Hepatic stellate cell (primary cell): ENCODE measurements around the gene ZPR1.
"Not testable (repeated sequence)": the region's sequence is repeated elsewhere in the genome, so short reads cannot be mapped to it uniquely, and the experiment has no call there.

Experiments
- DNase-seq: peaks from one replicate; pipeline ENCODE4 v3.0.0; 2011; ENCODE audit warnings: low spot score

The ZPR1 gene, protein sequence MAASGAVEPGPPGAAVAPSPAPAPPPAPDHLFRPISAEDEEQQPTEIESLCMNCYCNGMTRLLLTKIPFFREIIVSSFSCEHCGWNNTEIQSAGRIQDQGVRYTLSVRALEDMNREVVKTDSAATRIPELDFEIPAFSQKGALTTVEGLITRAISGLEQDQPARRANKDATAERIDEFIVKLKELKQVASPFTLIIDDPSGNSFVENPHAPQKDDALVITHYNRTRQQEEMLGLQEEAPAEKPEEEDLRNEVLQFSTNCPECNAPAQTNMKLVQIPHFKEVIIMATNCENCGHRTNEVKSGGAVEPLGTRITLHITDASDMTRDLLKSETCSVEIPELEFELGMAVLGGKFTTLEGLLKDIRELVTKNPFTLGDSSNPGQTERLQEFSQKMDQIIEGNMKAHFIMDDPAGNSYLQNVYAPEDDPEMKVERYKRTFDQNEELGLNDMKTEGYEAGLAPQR

DNA sequence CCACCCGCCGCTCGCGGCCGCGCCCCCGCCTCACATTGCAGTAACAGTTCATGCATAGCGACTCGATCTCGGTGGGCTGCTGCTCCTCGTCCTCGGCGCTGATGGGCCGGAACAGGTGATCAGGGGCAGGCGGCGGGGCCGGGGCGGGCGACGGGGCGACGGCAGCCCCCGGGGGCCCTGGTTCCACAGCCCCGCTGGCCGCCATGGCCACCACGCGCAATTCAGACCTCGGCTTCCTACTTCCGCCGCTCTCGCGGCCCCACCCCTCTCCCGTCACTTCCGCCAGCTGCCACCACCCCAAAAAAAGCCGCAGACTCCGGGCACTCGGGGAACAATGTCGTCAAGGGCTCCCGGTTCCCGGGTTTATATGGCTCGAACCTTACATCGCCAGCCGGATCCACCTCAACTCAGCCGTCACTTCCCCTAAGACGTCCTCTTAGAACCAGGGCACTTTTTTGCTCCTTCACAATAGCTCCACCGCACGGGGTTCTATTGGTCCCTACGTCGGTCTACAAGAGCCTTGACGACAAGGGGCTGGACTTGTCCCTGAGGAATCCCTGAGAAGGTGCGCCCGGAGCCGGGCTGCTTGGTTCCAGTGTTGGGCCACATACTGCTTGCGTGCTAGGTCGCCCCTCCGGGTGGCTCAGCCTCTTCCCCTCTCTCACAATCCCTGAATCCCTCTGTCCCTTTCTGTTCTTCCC, at the start of gene ZPR1:
Gene ZPR1 (minus strand): TSS at position 238 of the 701 bp plus-strand sequence. CDS start 33 bp downstream, at position 205.
- peak; percentile 93 for DNase-seq

DNA sequence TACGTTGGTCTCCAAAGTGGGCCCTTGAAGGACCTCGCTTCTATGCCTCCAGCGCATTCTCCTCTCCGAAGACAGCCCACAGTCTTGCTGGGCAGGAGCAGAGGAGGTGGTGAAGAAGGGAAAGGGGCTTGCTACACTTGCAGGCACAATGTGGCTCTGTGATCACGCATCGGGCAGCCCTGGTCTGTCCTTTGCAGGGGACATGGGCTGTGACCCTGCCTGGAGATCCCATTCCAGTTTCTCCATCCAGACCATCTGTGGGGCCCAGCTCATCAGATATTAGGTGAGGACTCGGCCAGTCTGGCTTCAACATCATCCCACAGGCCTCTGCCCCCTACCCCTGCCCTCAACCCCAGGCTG, 48.8 kb upstream of the ZPR1 start:
- no peak for DNase-seq

DNA sequence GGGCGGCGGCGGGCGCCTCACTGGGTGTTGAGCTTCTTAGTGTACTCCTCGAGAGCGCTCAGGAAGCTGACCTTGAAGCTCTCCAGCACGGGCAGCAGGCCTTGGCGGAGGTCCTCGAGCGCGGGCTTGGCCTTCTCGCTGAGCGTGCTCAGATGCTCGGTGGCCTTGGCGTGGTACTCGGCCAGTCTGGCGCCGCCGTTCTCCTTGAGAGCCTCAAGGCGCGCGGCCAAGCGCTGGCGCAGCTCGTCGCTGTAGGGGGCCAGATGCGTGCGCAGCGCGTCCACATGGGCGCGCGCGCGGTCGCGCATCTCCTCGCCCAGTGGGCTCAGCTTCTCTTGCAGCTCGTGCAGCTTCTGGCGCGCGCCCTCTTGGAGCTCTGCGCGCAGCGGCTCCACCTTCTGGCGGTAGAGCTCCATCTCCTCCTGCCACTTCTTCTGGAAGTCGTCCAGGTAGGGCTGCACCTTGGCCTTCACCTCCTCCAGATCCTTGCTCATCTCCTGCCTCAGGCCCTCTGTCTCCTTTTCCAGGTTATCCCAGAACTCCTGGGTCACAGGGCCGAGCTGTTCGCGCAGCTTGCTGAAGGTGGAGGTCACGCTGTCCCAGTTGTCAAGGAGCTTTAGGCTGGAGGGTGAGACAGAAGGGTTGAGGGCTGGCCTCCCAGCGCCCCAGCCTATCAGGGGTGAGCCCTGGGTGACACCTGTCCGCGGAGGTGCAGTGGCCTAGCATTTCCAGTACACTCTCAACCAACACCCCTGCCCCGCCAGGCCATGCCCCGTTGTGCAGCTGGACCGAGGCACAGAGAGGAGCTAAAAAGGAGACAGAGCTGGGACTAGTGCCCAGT, 48.2 kb upstream of the ZPR1 start:
- peak; percentile 93 for DNase-seq

DNA sequence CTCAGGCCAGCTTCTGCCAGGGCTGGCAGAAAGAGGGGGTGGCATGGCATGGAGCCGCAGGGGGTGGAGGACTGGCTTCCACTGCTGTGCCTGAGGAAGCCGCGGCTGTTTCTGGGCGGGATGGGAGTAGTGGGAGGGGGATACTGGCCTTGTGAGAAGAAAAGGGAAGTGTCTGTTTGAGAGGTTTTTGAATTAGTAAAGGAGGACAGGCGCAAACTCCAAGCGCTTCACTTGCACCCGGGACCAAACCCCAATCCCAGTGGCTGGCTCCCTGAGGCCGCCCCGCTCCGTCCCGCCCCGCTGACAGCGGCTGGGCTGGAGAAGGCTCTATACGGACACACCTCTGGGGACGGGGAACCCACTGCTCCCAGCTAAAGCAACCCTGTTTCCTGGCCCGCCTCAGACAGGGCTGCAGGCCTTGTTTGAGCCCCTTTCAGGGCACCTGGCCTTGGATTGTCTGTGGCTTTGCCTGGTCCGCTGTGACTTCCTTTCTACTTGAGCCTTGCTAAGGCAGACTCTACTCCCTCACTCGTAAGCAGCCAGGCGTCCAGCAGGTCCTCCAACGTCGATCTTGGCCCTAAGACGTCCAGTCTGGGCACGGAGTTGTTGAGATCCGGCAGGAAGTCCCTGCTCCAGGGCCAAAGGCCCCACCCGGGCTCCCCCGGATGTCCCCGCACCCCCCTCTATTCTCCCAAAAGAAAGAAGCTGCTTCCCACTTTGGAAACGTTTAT, 47.4 kb upstream of the ZPR1 start:
- DNase-seq = no peak

DNA sequence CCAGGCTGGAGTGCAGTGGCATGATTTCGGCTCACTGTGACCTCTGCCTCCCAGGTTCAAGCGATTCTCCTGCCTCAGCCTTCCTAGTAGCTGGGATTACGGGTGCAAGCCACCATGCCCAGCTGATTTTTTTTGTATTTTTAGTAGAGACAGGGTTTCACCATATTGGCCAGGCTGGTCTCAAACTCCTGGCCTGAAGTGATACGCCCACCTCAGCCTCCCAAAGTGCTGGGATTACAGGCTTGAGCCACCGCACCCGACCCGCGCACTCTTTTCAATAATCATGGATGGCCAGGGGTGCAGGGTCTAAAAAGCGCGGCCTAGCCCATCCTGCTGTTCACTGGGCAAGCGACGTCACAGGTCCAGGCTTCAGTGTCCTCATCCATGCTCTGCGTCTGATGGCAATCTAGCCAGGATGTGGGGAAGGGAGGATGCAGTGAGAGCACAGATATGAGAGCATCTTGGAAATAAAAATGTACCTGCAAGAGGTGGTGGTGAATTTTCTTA, 46.8 kb upstream of the ZPR1 start:
- DNase-seq = not testable (repeated sequence)

DNA sequence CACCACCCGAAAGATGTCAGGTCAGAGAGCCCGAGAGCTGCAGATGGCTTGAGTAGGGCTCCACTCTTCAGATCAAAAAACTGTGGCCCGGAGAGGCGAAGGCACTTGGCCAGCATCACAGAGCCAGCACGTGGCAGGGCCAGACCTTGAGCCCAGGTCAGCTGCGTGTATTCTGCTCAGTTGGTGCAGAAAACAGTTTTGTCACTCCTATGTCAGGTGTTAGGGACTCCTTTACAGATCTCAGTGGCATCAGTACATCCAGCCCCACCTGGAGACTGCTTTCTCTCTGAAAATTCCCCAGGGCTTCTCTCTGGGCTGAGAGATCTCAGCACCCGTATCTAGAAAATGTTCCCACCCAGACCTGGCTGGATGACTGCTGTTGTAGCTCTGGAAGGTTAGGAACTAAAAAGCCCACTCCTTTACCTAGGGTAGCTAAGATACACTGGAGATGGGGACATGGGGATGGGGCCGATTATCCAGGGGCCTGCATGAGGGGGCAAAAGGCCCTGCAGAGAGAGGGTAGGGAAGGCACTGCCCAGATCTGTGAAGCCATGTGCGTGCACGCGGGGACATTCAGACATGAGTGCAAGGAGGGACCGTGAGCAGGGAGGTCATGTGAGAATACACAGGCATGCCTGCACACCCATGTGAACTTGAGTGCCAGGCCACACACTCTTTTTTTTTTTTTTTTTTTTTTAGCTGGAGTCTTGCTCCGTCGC, 46.2 kb upstream of the ZPR1 start:
- no peak for DNase-seq

DNA sequence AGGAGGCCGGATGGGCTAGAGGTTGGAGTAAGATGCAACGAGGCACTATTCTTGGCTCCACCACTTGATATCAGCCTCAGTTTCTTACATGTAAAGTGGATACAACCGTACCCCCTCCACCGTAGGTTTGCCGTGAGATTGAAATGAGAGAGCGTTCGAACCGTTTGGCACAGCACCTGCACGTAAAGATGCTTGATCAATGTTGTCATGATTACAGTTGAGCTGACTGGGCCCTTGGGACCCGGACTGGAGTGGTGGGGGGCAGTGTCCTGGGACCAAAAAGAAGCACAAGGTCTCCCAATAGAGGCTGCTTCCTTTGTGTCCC, 45.6 kb upstream of the ZPR1 start:
- no peak for DNase-seq

DNA sequence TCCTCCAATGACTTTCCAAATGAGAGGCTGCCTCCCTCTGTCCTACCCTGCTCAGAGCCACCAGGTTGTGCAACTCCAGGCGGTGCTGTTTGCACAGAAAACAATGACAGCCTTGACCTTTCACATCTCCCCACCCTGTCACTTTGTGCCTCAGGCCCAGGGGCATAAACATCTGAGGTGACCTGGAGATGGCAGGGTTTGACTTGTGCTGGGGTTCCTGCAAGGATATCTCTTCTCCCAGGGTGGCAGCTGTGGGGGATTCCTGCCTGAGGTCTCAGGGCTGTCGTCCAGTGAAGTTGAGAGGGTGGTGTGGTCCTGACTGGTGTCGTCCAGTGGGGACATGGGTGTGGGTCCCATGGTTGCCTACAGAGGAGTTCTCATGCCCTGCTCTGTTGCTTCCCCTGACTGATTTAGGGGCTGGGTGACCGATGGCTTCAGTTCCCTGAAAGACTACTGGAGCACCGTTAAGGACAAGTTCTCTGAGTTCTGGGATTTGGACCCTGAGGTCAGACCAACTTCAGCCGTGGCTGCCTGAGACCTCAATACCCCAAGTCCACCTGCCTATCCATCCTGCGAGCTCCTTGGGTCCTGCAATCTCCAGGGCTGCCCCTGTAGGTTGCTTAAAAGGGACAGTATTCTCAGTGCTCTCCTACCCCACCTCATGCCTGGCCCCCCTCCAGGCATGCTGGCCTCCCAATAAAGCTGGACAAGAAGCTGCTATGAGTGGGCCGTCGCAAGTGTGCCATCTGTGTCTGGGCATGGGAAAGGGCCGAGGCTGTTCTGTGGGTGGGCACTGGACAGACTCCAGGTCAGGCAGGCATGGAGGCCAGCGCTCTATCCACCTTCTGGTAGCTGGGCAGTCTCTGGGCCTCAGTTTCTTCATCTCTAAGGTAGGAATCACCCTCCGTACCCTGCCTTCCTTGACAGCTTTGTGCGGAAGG, 44.8 kb upstream of the ZPR1 start:
- DNase-seq = no peak

DNA sequence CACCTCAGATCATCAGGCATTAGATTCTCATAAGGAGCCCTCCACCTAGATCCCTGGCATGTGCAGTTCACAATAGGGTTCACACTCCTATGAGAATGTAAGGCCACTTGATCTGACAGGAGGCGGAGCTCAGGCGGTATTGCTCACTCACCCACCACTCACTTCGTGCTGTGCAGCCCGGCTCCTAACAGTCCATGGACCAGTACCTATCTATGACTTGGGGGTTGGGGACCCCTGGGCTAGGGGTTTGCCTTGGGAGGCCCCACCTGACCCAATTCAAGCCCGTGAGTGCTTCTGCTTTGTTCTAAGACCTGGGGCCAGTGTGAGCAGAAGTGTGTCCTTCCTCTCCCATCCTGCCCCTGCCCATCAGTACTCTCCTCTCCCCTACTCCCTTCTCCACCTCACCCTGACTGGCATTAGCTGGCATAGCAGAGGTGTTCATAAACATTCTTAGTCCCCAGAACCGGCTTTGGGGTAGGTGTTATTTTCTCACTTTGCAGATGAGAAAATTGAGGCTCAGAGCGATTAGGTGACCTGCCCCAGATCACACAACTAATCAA, 44.0 kb upstream of the ZPR1 start:
- no peak for DNase-seq

DNA sequence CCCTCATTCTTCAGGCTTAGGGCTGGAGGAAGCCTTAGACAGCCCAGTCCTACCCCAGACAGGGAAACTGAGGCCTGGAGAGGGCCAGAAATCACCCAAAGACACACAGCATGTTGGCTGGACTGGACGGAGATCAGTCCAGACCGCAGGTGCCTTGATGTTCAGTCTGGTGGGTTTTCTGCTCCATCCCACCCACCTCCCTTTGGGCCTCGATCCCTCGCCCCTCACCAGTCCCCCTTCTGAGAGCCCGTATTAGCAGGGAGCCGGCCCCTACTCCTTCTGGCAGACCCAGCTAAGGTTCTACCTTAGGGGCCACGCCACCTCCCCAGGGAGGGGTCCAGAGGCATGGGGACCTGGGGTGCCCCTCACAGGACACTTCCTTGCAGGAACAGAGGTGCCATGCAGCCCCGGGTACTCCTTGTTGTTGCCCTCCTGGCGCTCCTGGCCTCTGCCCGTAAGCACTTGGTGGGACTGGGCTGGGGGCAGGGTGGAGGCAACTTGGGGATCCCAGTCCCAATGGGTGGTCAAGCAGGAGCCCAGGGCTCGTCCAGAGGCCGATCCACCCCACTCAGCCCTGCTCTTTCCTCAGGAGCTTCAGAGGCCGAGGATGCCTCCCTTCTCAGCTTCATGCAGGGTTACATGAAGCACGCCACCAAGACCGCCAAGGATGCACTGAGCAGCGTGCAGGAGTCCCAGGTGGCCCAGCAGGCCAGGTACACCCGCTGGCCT, 42.5 kb upstream of the ZPR1 start:
- DNase-seq = no peak

DNA sequence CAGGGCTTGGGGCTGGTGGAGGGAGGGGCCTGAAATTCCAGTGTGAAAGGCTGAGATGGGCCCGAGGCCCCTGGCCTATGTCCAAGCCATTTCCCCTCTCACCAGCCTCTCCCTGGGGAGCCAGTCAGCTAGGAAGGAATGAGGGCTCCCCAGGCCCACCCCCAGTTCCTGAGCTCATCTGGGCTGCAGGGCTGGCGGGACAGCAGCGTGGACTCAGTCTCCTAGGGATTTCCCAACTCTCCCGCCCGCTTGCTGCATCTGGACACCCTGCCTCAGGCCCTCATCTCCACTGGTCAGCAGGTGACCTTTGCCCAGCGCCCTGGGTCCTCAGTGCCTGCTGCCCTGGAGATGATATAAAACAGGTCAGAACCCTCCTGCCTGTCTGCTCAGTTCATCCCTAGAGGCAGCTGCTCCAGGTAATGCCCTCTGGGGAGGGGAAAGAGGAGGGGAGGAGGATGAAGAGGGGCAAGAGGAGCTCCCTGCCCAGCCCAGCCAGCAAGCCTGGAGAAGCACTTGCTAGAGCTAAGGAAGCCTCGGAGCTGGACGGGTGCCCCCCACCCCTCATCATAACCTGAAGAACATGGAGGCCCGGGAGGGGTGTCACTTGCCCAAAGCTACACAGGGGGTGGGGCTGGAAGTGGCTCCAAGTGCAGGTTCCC, 41.8 kb upstream of the ZPR1 start, which contains the start of gene APOC3:
Gene APOC3 (plus strand): TSS at position 383 of the 659 bp plus-strand sequence. CDS start 676 bp downstream, outside the sequence.
- DNase-seq = no peak

DNA sequence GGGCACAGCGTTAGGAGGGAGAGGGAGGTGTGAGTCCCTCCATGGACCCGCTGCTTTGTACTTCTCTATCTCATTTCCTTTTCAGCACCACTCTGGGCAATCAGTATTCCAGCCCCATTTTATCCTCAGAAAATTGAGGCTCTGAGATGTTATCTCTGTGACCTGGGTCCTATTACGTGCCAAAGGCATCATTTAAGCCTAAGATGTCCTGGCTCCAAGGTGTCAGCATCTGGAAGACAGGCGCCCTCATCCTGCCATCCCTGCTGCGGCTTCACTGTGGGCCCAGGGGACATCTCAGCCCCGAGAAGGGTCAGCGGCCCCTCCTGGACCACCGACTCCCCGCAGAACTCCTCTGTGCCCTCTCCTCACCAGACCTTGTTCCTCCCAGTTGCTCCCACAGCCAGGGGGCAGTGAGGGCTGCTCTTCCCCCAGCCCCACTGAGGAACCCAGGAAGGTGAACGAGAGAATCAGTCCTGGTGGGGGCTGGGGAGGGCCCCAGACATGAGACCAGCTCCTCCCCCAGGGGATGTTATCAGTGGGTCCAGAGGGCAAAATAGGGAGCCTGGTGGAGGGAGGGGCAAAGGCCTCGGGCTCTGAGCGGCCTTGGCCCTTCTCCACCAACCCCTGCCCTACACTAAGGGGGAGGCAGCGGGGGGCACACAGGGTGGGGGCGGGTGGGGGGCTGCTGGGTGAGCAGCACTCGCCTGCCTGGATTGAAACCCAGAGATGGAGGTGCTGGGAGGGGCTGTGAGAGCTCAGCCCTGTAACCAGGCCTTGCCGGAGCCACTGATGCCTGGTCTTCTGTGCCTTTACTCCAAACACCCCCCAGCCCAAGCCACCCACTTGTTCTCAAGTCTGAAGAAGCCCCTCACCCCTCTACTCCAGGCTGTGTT, 41.1 kb upstream of the ZPR1 start:
- no peak for DNase-seq

DNA sequence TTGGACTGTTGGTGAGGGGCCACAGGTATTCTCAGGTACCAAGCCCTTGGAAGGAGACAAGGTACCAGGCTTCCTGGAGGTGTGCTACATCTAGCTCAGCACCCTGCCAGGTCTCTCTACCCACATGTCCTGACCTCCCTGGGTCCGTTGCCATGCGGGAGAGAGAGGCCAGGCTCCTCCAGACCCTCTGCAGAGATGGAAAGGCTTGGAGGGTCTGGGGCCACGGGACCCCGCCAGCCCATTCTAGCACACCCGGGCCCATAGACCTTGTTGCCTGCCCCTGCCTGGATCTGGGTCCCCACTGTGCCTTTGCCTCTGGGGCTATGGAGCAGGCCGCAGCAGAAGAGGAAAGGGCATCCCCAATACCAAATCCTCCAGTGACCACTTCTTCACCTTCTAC, 39.6 kb upstream of the ZPR1 start:
- no peak for DNase-seq

DNA sequence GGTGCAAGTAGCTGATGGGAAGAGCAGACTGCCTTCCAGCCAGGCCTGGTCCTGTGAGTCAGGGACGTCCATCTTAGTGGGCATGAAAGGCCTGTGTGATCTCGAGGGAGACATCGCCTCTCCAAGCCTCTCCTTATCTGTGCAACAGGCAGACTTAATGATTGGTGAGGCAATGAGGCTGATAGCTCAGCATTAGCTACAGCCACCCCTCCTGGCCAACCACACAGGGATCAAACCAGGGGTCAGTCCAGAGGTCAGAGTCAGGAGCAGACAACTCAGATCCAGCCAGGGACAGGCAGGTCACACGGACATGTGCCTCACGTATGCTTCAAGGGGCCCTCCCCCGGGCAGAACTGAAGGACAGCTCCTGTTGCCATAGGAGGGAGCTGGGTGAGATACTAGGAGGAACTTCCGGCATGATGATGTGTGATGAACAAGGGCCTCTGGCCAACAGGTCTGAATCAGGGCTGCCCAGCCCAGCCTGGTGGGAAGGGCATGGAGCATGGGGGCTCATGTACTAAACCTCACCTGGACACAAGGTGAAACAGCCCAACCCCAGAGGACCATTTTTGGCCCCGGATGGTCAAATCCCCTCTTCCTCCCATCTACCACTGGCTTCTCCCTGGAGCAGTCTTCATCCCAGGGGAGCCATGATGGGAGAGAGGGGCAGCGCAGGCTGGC, 39.1 kb upstream of the ZPR1 start:
- no peak for DNase-seq

DNA sequence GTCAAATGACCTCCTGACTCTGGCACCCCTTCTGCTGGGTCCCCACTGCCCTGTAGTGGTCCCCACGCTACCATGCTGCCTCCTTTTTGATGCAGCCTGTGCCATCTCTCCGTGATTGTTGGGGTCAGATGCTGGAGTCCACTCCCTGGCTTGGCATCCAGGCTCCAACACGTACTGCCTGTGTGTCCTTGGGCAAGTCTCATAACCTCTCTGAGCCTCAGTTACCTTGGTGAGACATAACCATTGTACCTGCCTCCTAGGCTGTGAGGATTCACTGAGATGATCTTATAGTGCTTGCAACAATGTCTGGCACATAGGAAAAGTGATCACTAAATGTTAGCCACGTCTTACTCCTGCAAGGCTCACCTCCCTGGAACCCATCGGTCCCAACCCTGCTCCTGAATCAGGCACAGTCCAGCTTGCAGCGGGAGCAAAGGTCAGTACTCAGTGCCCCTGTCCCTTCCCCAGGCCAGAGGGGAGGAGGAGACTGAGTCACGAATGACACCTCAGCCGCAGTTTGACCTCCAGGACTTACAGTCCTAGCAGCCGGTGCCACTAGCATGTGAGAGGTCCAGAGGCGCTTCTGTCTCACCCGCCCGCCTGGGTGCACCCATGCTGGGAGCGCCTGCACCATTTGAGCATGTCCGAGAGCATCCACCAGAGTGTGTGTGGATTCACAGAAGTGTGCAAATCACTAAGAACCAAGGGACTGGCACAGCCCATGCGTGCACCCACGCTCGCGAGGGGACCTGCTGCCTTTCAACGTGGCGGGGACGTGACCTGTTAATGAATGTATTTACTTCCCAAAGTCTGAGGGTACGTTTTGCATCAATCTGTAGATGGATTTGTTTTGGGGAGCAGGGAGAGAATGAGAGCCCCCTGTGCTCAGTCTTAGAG, 38.3 kb upstream of the ZPR1 start:
- no peak for DNase-seq

DNA sequence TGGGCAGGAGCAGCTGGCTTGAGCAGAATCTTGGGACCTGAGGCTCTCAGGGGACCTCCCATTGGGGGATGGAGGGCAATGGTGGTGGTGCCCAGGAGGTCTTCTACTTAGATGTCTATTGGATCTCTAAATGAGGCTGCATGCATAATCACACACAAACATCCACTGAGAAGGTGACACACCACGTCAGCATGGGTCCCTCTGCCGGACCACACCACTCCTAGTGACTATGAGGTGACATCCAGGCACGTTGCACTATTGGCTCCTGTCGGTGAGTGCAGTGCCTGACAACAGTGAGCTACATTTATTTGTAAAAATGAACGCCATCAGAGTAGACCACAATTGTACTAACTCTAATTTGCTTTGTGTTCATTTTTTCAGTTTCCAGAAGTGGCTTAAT, 37.6 kb upstream of the ZPR1 start:
- DNase-seq = no peak
